T-helper 1 cell treated with Interleukin-12 subunit alpha and Interleukin-12 subunit beta and Interleukin-4 antibody, amounts not matched to agents 30 μg/mL and 1 μg/mL, for 36 hours (primary cell): ENCODE measurements around the gene ALOX5.

Experiments
- H3K27ac Mint-ChIP-seq: one replicate; pipeline ENCODE4 v1.8.0; 2021; ENCODE audit warnings: mild to moderate bottlenecking, mixed read lengths
- H3K27me3 Mint-ChIP-seq: one replicate; pipeline ENCODE4 v1.8.0; 2021; ENCODE audit warnings: low read depth, mixed read lengths
- H3K36me3 Mint-ChIP-seq: one replicate; pipeline ENCODE4 v1.8.0; 2021; ENCODE audit warnings: low read depth, mixed read lengths
- H3K4me1 Mint-ChIP-seq: one replicate; pipeline ENCODE4 v1.8.0; 2021; ENCODE audit warnings: low read depth, mixed read lengths
- H3K4me3 Mint-ChIP-seq: one replicate; pipeline ENCODE4 v1.8.0; 2021; ENCODE audit warnings: mild to moderate bottlenecking, moderate library complexity, mixed read lengths
- H3K9me3 Mint-ChIP-seq: one replicate; pipeline ENCODE4 v1.8.0; 2021; ENCODE audit warnings: mixed read lengths

The ALOX5 gene

DNA sequence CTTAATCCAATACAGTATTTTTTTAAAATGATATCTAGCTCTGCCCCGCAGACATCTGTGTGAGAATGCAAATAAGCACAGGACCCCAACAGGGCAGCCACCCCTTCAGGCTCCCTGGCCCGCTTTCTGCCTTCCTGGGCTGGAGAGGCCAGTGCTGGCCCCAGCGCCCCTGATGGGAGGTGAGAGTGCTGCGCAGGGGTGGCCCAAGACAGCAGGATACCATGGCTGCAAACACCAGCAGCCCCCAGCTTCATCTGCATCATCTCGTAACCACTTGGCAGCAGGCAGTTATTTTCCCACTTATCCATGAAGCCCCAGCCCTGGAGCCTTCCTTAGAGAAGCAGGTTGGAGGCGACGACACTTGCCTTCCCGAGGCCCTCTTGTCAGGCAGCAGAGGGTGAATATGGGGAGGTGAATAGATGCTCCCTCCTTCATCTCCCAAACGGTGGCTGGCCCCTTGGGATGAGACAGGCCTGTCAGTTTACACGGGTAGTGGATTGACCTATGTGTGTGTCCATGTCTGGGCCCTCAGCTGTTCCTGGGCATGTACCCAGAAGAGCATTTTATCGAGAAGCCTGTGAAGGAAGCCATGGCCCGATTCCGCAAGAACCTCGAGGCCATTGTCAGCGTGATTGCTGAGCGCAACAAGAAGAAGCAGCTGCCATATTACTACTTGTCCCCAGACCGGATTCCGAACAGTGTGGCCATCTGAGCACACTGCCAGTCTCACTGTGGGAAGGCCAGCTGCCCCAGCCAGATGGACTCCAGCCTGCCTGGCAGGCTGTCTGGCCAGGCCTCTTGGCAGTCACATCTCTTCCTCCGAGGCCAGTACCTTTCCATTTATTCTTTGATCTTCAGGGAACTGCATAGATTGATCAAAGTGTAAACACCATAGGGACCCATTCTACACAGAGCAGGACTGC is 71.2 kb downstream of the ALOX5 start:
- Mint-ChIP-seq H3K27me3 (no peaks in the 10 kb centered on the region), H3K4me1 (peaks cover 2% of the 10 kb centered on the region), H3K9me3 (no peaks in the 10 kb centered on the region), H3K4me3 (no peak overlapping the region), H3K27ac (no peak overlapping the region), H3K36me3 (peaks cover 2% of the 10 kb centered on the region)

DNA sequence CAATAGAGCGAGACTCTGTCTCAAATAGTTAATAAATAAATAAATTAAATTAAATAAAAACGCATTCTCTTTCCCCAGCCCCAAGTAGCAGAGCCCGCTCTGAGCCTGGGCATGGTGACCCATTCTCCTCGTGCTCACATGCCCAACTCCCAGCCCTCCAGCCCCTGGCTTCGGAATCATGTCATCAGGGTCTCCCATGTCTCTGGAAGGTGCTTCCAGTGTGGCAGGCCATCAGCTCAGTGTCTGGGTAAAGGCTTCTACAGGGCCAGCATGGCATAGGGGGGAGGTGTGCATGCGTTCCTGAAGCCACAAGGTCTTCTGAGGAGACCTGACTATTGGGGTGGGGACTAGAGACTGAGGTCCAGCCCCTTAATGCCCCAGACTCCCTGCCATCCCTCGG is 72.8 kb downstream of the ALOX5 start:
- Mint-ChIP-seq H3K4me3 (no peak overlapping the region), H3K27me3 (no peaks in the 10 kb centered on the region), H3K9me3 (peaks cover 6% of the 10 kb centered on the region), H3K27ac (no peak overlapping the region), H3K4me1 (peaks cover 9% of the 10 kb centered on the region), H3K36me3 (peaks cover 12% of the 10 kb centered on the region)

DNA sequence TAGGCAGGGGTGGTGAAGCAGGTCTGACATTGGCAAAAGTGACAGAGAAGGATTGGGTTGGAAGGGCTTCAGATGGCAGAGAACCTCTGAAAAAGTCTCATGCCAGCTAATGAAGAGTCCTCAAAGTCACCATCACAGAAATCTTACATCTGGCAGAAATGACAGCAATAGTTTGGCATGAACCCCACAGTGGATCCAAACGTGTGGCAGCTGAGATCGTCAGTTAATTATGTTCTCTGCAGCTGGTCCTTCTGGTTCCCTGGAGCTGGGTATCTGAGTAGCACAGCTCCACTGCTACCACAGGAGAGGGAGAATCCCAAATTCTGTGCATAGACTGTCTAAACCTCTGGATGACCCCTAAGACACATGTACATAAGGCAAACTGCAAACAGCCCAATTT is 73.4 kb downstream of the ALOX5 start:
- Mint-ChIP-seq H3K4me1 (peaks cover 9% of the 10 kb centered on the region), H3K4me3 (no peak overlapping the region), H3K36me3 (peaks cover 12% of the 10 kb centered on the region), H3K27ac (no peak overlapping the region), H3K9me3 (peaks cover 6% of the 10 kb centered on the region), H3K27me3 (no peaks in the 10 kb centered on the region)

DNA sequence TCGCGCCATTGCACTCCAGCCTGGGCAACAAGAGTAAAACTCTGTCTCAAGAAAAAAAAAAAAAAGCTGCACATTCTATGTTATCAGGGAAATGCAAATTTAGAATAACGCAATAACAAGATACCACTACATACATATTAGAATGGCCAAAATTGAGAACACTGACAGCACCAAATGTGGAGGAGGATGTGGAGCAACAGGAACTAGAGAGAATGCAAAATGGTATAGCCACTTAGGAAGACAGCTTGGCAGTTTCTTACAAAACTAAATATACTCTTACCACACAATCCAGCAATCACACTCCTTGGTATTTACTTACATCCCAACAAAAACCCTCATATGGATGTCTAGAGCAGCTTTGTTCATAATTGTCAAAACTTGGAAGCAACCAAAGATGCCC is 76.8 kb downstream of the ALOX5 start:
- Mint-ChIP-seq H3K27me3 (no peaks in the 10 kb centered on the region), H3K9me3 (peaks cover 6% of the 10 kb centered on the region), H3K36me3 (peaks cover 21% of the 10 kb centered on the region), H3K27ac (no peak overlapping the region), H3K4me3 (no peak overlapping the region), H3K4me1 (peaks cover 35% of the 10 kb centered on the region)

DNA sequence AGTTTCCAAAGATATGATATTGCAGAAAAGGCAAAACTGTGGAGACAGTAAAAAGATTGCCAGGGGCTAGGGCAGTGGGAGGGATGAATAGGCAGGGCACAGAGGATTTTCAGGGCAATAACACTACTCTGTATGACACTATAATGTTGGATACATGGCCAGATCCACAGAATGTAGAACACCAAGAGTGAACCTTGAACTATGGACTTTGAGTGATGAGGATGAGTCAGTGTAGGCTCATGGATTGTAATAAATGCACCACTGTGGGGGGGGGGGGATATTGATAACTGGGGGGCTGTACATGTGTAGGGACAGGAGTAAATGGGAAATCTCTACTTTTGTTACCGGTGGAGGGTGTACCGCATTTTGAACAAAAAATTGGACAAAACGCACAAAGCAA is 77.4 kb downstream of the ALOX5 start:
- no peaks in the 10 kb centered on the region for H3K27me3 Mint-ChIP-seq
- no peak overlapping the region for H3K4me3 Mint-ChIP-seq
- H3K9me3 Mint-ChIP-seq: peaks cover 6% of the 10 kb centered on the region
- H3K4me1 Mint-ChIP-seq: peaks cover 38% of the 10 kb centered on the region
- H3K36me3 Mint-ChIP-seq: peaks cover 19% of the 10 kb centered on the region
- H3K27ac Mint-ChIP-seq: no peak overlapping the region

DNA sequence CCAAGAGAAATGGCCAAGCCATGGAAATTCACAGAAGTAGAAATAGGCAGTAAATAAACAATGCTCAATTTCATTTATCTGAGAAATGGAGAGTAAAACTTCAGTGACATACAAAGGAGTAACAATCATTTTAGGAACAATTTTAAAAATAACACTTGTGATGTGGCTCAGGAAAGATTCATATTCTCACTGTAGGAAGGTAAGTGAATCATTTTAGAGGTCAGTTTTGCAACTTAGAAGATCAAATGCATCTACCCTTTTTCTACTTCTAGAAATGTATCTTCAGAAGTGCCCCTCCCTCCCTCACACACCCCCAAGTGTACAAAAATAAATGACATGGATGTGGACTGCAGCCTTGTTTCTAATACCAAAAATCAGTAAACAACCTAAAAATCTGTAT is 78.3 kb downstream of the ALOX5 start:
- Mint-ChIP-seq H3K36me3 (peaks cover 23% of the 10 kb centered on the region), H3K4me1 (peaks cover 40% of the 10 kb centered on the region), H3K4me3 (no peak overlapping the region), H3K27ac (no peak overlapping the region), H3K9me3 (peaks cover 6% of the 10 kb centered on the region), H3K27me3 (no peaks in the 10 kb centered on the region)

DNA sequence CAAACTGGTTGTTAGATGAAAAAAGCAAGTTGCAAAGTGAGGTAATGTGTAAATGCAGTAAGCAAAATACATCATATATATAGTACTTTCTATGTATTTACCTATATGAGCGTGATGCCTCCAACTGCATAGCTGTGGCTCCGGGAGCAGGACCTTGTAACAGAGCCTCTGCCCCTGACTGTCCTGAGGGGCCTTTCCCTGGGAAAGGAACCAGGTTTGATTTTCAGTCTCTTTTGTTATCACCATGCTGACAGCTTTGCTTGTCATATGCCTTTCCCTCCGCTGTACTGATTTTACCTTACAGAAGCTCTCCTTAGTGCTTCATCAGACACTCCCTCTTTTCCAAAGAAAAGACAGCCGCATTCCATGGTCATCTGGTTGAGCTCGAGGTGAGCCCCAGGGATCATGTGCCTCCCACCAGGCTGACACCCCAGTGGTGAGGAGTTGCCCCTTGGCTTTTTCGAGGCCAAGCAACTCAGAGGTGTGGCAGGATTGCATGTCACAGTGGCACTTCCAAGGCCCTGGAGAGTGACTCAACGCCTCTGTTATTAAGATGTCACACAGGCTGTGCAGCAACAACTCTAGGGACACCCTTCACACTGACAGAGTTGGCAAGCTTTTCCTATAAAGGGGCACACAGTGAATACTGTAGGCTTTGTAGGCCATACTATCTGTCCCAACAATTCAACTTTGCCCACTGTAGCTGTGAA is 78.9 kb downstream of the ALOX5 start:
- Mint-ChIP-seq H3K27ac (no peak overlapping the region), H3K27me3 (no peaks in the 10 kb centered on the region), H3K9me3 (peaks cover 6% of the 10 kb centered on the region), H3K36me3 (peaks cover 26% of the 10 kb centered on the region), H3K4me3 (no peak overlapping the region), H3K4me1 (peaks cover 41% of the 10 kb centered on the region)

DNA sequence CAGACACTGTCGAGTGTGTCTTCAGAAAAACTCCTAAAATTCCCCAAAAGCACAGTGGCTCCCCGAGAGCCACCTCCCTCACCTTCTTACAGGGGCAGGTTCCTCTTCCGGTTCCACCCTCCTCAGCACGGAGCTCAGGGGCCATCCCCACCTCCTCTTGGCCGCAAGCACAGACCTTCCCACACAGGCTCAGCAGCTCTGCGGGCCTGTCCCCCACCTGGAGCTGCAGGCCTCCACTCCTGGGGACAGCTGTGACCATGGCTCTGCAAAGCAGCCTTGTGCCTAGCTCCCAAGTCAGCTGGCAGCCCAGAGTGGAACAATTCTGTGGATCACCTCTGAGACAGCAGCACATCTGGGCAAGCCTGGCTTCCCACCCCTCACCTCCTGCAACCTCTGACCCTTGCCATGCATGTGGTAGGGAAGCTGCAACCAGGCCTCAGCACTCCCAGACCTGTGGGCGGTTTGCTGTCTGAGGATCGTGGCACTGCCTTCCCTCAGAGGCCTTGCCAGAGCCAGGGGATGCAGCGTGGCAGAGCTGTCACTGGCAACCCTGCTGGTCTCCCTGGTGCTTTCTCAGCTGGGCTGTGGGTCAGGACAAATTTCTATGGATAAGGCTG is 79.7 kb downstream of the ALOX5 start:
- Mint-ChIP-seq H3K36me3 (peaks cover 33% of the 10 kb centered on the region), H3K4me1 (peaks cover 41% of the 10 kb centered on the region), H3K27me3 (no peaks in the 10 kb centered on the region), H3K9me3 (peaks cover 6% of the 10 kb centered on the region), H3K27ac (no peak overlapping the region), H3K4me3 (no peak overlapping the region)

DNA sequence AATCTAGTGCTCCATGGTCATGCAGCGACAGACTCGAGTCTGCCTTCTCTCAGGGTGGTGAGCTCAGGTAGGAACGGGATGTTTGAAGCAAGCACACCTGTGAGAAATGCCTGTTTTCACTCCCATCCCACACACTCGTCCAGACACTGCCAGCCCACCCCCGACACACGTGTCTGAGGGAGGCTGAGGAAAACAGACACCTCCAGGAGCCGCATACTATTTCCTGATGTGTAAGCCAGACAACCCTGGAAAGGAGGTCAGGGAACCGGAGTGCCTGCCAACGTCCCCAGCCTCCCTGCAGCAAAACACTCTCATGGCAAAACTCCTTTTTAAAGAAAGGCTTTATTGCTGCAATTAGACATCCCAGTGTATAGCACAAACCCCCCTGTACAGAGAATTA is 80.2 kb downstream of the ALOX5 start:
- peaks cover 38% of the 10 kb centered on the region for H3K36me3 Mint-ChIP-seq
- peaks cover 6% of the 10 kb centered on the region for H3K9me3 Mint-ChIP-seq
- H3K4me3 Mint-ChIP-seq: peak overlapping the region; percentile 62
- H3K4me1 Mint-ChIP-seq: peaks cover 41% of the 10 kb centered on the region
- H3K27me3 Mint-ChIP-seq: no peaks in the 10 kb centered on the region
- peak overlapping the region; percentile 95 for H3K27ac Mint-ChIP-seq

DNA sequence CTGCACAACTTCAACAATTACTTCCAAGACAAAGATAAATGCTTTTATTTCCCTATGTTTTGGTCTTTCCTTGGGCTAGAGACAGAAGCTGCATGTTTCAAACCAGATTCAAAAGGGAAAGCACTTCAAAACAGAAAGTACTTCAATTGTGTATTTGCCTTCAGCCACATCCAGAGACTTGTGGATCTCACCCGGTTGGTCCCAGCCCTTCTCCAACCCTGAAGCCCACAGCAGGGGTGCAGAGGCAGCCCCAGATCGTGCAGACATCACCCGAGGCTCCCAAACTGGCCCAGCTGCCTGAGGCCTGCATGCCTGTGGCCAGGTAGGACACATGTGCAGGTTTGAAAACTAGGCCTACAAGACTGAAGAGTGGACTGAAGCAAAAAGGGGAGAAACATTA is 80.8 kb downstream of the ALOX5 start:
- Mint-ChIP-seq H3K27ac (peak overlapping the region; percentile 95), H3K4me3 (peak overlapping the region; percentile 62), H3K9me3 (peaks cover 6% of the 10 kb centered on the region), H3K4me1 (peaks cover 41% of the 10 kb centered on the region), H3K36me3 (peaks cover 44% of the 10 kb centered on the region), H3K27me3 (no peaks in the 10 kb centered on the region)

DNA sequence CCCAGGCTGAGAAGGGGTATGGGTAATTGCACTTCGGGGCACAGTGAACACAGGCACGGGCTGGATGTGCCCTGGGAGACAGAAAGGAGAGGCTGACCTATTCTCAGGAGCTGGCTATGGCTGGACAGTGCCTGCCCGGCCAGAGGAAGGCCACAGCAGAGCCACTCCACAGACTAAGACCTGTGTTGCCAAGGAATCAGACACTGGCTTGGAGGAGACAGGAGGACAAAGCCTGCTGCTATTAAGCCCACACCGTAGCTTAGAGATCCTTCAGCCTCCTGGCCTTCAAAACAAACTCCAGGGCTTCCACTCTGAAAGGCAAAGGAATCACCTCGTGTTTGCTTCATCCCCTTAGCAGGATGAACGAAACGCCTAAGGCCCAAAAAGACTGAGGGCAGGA is 82.2 kb downstream of the ALOX5 start:
- H3K36me3 Mint-ChIP-seq: peaks cover 45% of the 10 kb centered on the region
- no peak overlapping the region for H3K4me3 Mint-ChIP-seq
- H3K9me3 Mint-ChIP-seq: peaks cover 4% of the 10 kb centered on the region
- no peaks in the 10 kb centered on the region for H3K27me3 Mint-ChIP-seq
- H3K27ac Mint-ChIP-seq: peak overlapping the region; percentile 95
- peaks cover 52% of the 10 kb centered on the region for H3K4me1 Mint-ChIP-seq

DNA sequence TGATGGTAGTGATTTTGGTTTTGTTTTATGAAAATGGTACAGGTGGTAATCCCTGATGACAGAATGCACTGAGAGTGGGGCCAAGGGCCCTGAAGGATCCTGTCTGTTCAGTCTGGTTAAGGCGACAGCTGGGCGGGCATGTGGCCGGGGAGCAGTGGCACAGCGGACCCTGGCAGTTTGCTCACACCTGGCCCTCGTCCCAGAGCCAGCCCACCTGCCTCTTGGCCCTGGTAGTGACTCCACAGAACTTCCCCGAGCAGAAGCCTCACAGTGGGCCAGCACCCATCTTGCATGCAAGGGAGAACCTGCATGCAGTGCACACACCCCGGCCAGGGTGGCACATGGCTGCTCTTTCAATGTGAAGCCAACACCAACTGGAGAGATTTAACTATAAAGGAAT is 82.8 kb downstream of the ALOX5 start:
- Mint-ChIP-seq H3K4me1 (peaks cover 50% of the 10 kb centered on the region), H3K27ac (no peak overlapping the region), H3K4me3 (no peak overlapping the region), H3K9me3 (no peaks in the 10 kb centered on the region), H3K36me3 (peaks cover 42% of the 10 kb centered on the region), H3K27me3 (no peaks in the 10 kb centered on the region)

DNA sequence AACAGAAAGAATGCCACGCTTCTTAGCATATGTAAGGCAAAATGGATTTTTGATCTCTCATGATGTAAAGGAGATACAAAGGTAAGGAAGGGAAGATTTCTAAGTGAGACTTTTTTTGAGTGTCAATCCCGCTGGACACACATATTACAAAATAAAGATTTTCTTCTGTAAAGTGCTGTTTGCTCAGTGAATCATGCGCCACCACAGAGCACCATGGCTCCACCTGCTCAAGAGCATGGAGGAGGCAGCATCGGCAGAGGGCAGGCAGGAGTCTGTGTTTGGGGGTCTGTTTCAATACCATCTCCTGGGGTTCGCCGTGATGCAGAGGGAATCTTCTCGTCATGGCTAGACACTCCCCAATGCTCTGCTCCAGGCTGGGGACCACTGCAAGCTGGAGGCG is 83.5 kb downstream of the ALOX5 start:
- Mint-ChIP-seq H3K9me3 (no peaks in the 10 kb centered on the region), H3K4me3 (no peak overlapping the region), H3K27ac (no peak overlapping the region), H3K36me3 (peaks cover 42% of the 10 kb centered on the region), H3K27me3 (no peaks in the 10 kb centered on the region), H3K4me1 (peaks cover 55% of the 10 kb centered on the region)

DNA sequence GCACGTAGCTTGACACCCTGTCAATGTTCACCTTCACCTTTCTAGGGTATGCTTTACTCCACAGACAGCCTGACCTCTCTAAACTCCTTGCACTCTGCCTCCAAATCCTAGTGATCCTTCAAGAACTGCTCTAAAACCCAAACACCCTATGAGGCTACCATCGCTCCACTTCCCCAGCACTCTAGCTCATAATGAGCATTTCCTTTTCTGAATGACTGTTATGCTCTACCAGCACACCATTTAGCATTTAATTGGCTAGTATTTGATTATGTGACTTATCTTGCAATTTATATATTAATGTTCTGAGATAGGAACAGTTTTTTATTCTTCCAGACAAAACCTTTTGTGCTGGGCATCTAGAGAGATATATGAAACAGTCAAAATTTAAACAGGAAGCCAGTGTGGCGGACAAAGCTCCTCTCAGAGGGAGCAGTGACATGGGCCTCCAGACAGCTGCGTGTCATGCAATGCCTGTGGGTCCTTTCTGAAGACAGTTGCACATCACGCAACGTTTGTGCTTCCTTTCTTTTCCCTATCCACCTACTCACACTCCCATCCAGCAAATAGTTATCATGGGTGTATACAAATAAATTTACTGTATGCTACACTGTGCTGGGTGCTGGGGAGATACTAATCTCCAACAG is 86.3 kb downstream of the ALOX5 start:
- Mint-ChIP-seq H3K4me1 (peaks cover 49% of the 10 kb centered on the region), H3K4me3 (no peak overlapping the region), H3K27me3 (no peaks in the 10 kb centered on the region), H3K27ac (peak overlapping the region; percentile 55), H3K36me3 (peaks cover 39% of the 10 kb centered on the region), H3K9me3 (no peaks in the 10 kb centered on the region)
